Uterus (tissue), 2 donors: Measurements from ENCODE around the gene FRMD8.

Source experiments
- POLR2A ChIP-seq, 2 donors: fragments of 450-650 bp; IDR thresholded peaks; one replicate each; pipeline ENCODE4 v1.6.1; 2016; ENCODE audit warnings: antibody characterized with exemption in 2 of 2, mild to moderate bottlenecking in 1 of 2, moderate library complexity in 1 of 2
- TF ChIP-seq, protein P1 (sequence below), 4 experiments: fragments of 200-600 bp in 2 of 4; fragments of 450-650 bp in 2 of 4; sonication (generic) in 2 of 4; IDR thresholded peaks; one replicate each; pipeline ENCODE4 v1.5.1; 2016 to 2019; ENCODE audit warnings: antibody characterized with exemption in 4 of 4, mild to moderate bottlenecking in 2 of 4, moderate library complexity in 1 of 4

DNA sequence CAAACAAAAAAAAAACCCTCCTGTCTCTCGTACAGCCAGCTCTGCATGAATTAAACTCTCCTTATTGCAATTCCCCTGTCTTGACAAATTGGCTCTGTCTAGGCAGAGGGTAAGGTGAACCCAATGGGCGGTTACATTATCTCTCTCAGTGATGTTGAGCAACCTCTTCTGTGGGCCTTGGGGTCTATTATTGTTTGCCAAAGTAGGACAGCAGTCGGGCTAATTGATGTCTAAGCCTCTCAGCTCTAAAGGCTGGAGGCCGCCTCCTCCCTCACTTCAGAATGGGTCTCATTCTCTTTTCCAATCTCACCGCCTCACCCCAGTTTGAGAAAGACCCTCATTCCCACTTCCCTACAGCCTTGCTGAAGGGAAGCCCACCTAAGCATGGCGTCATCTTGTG, 2.7 kb upstream of the FRMD8 start:
- TF ChIP-seq, protein P1, sequence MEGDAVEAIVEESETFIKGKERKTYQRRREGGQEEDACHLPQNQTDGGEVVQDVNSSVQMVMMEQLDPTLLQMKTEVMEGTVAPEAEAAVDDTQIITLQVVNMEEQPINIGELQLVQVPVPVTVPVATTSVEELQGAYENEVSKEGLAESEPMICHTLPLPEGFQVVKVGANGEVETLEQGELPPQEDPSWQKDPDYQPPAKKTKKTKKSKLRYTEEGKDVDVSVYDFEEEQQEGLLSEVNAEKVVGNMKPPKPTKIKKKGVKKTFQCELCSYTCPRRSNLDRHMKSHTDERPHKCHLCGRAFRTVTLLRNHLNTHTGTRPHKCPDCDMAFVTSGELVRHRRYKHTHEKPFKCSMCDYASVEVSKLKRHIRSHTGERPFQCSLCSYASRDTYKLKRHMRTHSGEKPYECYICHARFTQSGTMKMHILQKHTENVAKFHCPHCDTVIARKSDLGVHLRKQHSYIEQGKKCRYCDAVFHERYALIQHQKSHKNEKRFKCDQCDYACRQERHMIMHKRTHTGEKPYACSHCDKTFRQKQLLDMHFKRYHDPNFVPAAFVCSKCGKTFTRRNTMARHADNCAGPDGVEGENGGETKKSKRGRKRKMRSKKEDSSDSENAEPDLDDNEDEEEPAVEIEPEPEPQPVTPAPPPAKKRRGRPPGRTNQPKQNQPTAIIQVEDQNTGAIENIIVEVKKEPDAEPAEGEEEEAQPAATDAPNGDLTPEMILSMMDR (IDR thresholded peaks at IDR 0.05), result no peak
- TF ChIP-seq POLR2A (IDR thresholded peaks at IDR 0.05), result no peak
